Natural killer cell (primary cell): Measurements from ENCODE around the gene VWA3B. TPM values are rescaled to one million over a fixed set of nuclear protein-coding genes. Genes with fewer than 3 reads are reported as not detected.
"Not testable (repeated sequence)": the region's sequence is repeated elsewhere in the genome, so short reads cannot be mapped to it uniquely, and the experiment has no call there.

ENCODE experiments used
- ATAC-seq, 3 donors: fragments of 150-1000 bp in 2 of 3; fragments of 200-7000 bp in 1 of 3; cut with Tn5 transposase; 1 replicate in 1 of 3; 2 replicates in 2 of 3; pipeline ENCODE4 v1.10.0; 2021; ENCODE audit warnings: mild to moderate bottlenecking in 2 of 3, moderate library complexity in 2 of 3
- DNase-seq, 2 donors: peaks; one replicate each; pipeline versions ENCODE4 v3.0.0 to v3.0.0-alpha.2; 2013 to 2021; ENCODE audit warnings: mixed read lengths in 1 of 2
- H3K27ac ChIP-seq: one replicate; pipeline ENCODE4 v1.5.1; 2013; ENCODE audit warnings: mild to moderate bottlenecking, low read length
- H3K27me3 ChIP-seq: one replicate; pipeline ENCODE4 v1.6.1; 2013; ENCODE audit warnings: low read length; ENCODE audit not compliant: control insufficient read depth, insufficient read depth
- H3K36me3 ChIP-seq: one replicate; pipeline ENCODE4 v1.6.1; 2013; ENCODE audit warnings: low read length; ENCODE audit not compliant: control insufficient read depth, insufficient read depth
- H3K4me1 ChIP-seq: one replicate; pipeline ENCODE4 v1.6.1; 2013; ENCODE audit warnings: low read length; ENCODE audit not compliant: control insufficient read depth, insufficient read depth
- H3K4me3 ChIP-seq: one replicate; pipeline ENCODE4 v1.5.1; 2013; ENCODE audit warnings: low read length
- H3K9me3 ChIP-seq: one replicate; pipeline ENCODE4 v1.6.1; 2013; ENCODE audit warnings: low read length; ENCODE audit not compliant: control insufficient read depth, insufficient read depth
- H3K27ac Mint-ChIP-seq, 2 donors: one replicate each; pipeline ENCODE4 v1.8.0; 2022; ENCODE audit warnings: mild to moderate bottlenecking in 2 of 2, mixed read lengths in 2 of 2, moderate library complexity in 1 of 2
- H3K27me3 Mint-ChIP-seq, 2 donors: one replicate each; pipeline ENCODE4 v1.8.0; 2022; ENCODE audit warnings: low read depth in 2 of 2, mixed read lengths in 2 of 2
- H3K36me3 Mint-ChIP-seq: one replicate; pipeline ENCODE4 v1.8.0; 2022; ENCODE audit warnings: mixed read lengths
- H3K4me1 Mint-ChIP-seq, 2 donors: one replicate each; pipeline ENCODE4 v1.8.0; 2022; ENCODE audit warnings: mixed read lengths in 2 of 2
- H3K4me3 Mint-ChIP-seq: one replicate; pipeline ENCODE4 v1.8.0; 2022; ENCODE audit warnings: mild to moderate bottlenecking, moderate library complexity, mixed read lengths
- H3K9me3 Mint-ChIP-seq, 2 donors: one replicate each; pipeline ENCODE4 v1.8.0; 2022; ENCODE audit warnings: mixed read lengths in 2 of 2
- WGBS: methylation state at CpG from one replicate; pipeline ENCODE4 v1.1.7; 2013; ENCODE audit warnings: missing lambda C conversion rate; ENCODE audit not compliant: insufficient coverage; 5-methylcytosine and 5-hydroxymethylcytosine counted together
- intact Hi-C: fragments of 100-400 bp; cut with micrococcal nuclease; formaldehyde crosslinking; loops from one replicate; pipeline ENCODE4 v1.14.2; 2022
- total RNA-seq, 4 donors: library from RNA; stranded (reverse); fragments of 120-200 nt in 1 of 4; gene quantifications; one replicate each; pipeline versions ENCODE4 v1.2.3 to v1.2.4, GENCODE V29; 2013 to 2022
- TF ChIP-seq, protein P1 (sequence below): fragments of 200-600 bp; IDR thresholded peaks from one replicate; pipeline ENCODE4 v1.8.0; 2022; ENCODE audit warnings: antibody characterized with exemption

The VWA3B gene
- total RNA-seq, 3 donors from 2014 or later (not counting 1 experiment from before 2014, with no cell fraction given), result not detected

DNA sequence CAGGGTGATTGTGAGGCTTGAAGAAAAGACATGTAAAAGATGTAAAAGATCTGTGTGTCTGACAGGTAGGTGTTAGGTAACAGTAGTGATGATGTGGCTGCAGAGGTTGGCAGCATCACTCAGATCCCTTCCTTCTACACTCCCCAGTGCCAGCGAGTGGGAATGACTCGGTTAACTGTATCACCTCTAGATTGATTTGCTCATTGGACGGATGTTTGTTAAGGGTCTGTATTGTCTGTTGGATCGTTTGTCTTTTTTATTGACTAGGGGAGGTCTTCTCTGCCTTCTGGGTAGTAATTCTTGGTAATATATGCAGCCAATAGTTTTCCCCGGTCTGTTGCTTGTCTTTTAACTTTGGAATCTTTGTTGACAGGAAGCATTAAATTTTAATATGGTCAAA lies 214.5 kb downstream of the VWA3B start:
- peaks cover 23 to 45% of the 10 kb centered on the region in 2 donors for H3K27me3 Mint-ChIP-seq
- no peaks in the 10 kb centered on the region for H3K4me1 Mint-ChIP-seq
- no peak overlapping the region for H3K27ac Mint-ChIP-seq
- Histone ChIP-seq H3K27ac (no peak overlapping the region), H3K36me3 (no peaks in the 10 kb centered on the region), H3K4me1 (no peaks in the 10 kb centered on the region), H3K27me3 (no peaks in the 10 kb centered on the region), H3K4me3 (no peak overlapping the region), H3K9me3 (no peaks in the 10 kb centered on the region)
- H3K9me3 Mint-ChIP-seq, result no peaks in the 10 kb centered on the region
- TF ChIP-seq, protein P1, sequence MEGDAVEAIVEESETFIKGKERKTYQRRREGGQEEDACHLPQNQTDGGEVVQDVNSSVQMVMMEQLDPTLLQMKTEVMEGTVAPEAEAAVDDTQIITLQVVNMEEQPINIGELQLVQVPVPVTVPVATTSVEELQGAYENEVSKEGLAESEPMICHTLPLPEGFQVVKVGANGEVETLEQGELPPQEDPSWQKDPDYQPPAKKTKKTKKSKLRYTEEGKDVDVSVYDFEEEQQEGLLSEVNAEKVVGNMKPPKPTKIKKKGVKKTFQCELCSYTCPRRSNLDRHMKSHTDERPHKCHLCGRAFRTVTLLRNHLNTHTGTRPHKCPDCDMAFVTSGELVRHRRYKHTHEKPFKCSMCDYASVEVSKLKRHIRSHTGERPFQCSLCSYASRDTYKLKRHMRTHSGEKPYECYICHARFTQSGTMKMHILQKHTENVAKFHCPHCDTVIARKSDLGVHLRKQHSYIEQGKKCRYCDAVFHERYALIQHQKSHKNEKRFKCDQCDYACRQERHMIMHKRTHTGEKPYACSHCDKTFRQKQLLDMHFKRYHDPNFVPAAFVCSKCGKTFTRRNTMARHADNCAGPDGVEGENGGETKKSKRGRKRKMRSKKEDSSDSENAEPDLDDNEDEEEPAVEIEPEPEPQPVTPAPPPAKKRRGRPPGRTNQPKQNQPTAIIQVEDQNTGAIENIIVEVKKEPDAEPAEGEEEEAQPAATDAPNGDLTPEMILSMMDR, result no peak
- H3K36me3 Mint-ChIP-seq, result no peaks in the 10 kb centered on the region
- intact Hi-C loops, result no loop called here
- 95% methylated on average over 4 of the region's 5 CpGs for WGBS
- no peak overlapping the region for H3K4me3 Mint-ChIP-seq
- no peak for DNase-seq
- no peak for ATAC-seq

DNA sequence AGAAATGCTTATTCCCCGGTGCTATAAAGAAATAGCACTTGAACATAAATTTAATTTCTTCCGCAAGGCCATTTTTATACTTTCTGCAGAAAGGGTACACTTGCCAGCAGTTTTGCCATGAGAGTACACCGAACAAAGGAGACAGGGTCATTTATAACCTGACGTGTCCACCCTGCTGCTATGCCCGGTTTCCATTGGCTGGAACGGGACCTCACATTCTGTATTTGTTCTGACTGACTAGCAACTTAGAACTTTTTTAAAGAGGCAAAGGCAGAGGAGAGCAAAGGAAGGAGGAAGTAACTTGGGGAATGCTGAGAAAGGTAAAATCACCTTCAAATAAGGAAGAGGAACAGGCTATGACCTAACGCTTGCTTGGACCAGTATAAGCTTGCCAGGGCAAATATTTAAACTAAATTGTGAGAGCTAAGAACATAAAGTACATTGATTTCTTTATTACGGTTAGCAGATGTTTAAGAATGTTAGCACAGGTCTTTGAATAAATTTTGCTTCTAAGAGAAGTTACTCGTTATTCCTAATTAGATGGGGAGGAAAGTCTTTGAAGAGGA lies 220.2 kb downstream of the VWA3B start:
- H3K4me1 ChIP-seq, intact Hi-C loops, DNase-seq, H3K4me3 ChIP-seq, H3K4me1 Mint-ChIP-seq, H3K36me3 ChIP-seq, H3K9me3 Mint-ChIP-seq, H3K27ac ChIP-seq, H3K36me3 Mint-ChIP-seq, H3K27ac Mint-ChIP-seq, H3K27me3 ChIP-seq, ATAC-seq, H3K9me3 ChIP-seq, H3K4me3 Mint-ChIP-seq: not testable (repeated sequence)
- 91% methylated on average over 7 of the region's 9 CpGs for WGBS
- peaks cover 22 to 60% of the 10 kb centered on the region in 2 donors for H3K27me3 Mint-ChIP-seq

DNA sequence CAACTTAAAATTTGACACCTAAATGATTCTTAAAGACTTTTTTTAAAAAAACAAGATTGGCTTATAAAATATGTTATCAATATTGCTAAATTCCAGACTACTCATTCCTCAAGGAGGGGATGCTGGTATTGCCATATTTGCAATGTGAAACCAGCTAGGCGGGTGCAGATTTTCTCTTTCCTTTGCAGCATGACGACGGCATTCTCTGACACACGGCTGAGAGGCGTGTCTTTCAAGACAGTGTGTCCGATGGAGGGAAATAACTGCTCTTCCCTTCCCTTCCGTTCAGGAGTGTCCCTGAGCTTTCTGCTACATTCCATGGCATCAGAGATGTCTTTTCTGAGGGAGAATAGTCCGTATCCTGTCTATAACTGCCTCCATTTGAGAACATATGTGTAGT lies 221.1 kb downstream of the VWA3B start:
- H3K4me3 ChIP-seq, result no peak overlapping the region
- no peaks in the 10 kb centered on the region for H3K36me3 ChIP-seq
- Mint-ChIP-seq H3K27me3 (peaks cover 29 to 62% of the 10 kb centered on the region in 2 donors), H3K4me1 (no peaks in the 10 kb centered on the region), H3K9me3 (no peaks in the 10 kb centered on the region), H3K4me3 (no peak overlapping the region), H3K27ac (no peak overlapping the region), H3K36me3 (no peaks in the 10 kb centered on the region)
- no peaks in the 10 kb centered on the region for H3K27me3 ChIP-seq
- intact Hi-C loops, result no loop called here
- 75% methylated on average over 8 of the region's 8 CpGs for WGBS
- H3K27ac ChIP-seq, result no peak overlapping the region
- ATAC-seq, result no peak
- DNase-seq, result no peak
- TF ChIP-seq, protein P1, result no peak
- H3K9me3 ChIP-seq, result no peaks in the 10 kb centered on the region
- H3K4me1 ChIP-seq, result no peaks in the 10 kb centered on the region

DNA sequence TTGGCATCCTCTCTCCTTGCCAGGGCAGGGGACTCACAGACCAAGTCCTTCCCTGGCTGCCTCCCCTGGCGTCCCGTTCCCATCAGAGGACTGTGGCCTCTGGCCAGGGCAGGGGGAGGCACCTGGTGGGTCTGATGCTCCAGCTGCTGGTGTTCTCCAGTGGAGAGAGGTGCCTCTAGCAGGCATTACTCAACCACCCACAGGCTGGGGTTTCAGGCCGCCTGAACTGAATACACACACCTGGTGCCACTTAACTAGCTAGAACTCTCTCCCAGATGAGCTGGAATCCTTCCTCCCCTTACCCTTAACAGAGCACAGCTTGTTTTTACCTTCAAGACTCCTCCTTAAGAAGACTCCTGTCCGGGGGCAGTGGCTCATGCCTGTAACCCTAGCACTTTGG lies 221.6 kb downstream of the VWA3B start:
- Mint-ChIP-seq H3K9me3 (no peaks in the 10 kb centered on the region), H3K4me1 (no peaks in the 10 kb centered on the region), H3K27me3 (peaks cover 33 to 66% of the 10 kb centered on the region in 2 donors), H3K4me3 (no peak overlapping the region), H3K27ac (no peak overlapping the region), H3K36me3 (no peaks in the 10 kb centered on the region)
- ATAC-seq (no peak), DNase-seq (no peak)
- no peaks in the 10 kb centered on the region for H3K4me1 ChIP-seq
- TF ChIP-seq, protein P1, result no peak
- no peak overlapping the region for H3K27ac ChIP-seq
- H3K36me3 ChIP-seq, result no peaks in the 10 kb centered on the region
- no peaks in the 10 kb centered on the region for H3K27me3 ChIP-seq
- H3K4me3 ChIP-seq, result no peak overlapping the region
- WGBS, result 83% methylated on average over 4 of the region's 4 CpGs
- intact Hi-C loops, result no loop called here
- H3K9me3 ChIP-seq, result no peaks in the 10 kb centered on the region
